Left forelimb (tissue), 1 donor: ENCODE measurements around the gene AUNIP.
"Not testable (repeated sequence)": the region's sequence is repeated elsewhere in the genome, so short reads cannot be mapped to it uniquely, and the experiment has no call there.

Experiments used
- DNase-seq: peaks from one replicate; pipeline ENCODE4 v3.0.0-alpha.2; 2018; ENCODE audit warnings: low spot score

The AUNIP gene

DNA sequence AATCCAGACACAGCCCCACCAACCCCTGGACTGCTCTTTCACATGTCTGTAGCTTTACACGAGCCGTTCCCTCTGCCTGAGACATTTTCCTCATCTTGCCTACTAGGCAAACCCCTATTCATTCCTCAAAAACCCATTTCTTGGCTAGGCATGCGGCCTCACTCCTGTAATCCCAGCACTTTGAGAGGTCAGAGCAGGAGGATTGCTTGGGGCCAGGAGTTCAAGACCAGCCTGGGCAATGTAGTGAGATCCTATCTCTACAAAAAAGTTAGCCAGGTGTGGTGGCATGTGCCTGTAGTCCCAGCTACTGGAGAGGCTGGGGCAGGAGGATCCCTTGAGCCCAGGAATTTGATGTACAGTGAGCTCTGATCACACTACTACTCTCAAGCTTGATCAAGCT is 5.2 kb upstream of the AUNIP start:
- DNase-seq: no peak

DNA sequence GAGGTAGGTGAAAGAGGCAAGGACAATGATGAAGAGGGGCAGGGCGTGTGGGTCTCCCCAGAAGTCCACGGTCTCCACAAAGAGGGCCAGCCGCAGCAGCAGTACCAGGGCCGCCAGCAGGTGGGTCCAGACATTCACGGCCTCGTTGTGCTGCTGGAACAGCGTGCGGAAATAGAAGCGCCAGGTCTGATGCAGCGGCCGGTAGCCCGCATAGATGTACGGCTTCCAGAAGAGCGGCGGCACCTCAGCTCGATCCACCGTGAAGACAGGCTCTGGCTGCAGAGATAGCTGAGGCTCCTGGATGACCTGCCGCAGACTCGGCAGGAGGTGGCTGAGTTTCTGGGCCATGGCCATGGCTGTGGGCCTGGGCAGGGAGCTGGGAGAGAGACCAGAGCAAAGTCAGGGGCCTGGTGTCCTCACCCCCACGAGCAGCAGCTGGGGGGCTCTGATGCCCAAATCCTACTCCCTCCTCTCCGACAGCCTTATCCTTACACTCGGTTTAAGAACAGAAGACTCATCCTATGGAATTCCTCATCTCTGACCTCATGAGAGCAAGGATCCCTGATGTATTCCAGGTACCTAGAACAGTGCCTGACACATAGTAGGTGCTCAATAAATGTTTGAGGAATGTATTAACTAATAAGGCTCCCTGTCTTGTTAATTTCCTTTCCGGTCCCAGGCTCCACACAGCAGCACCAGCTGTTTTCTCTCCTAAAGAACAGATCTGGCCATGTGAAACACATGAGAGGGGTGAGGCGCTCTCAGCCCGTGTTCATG is 4.4 kb upstream of the AUNIP start:
- DNase-seq: no peak

DNA sequence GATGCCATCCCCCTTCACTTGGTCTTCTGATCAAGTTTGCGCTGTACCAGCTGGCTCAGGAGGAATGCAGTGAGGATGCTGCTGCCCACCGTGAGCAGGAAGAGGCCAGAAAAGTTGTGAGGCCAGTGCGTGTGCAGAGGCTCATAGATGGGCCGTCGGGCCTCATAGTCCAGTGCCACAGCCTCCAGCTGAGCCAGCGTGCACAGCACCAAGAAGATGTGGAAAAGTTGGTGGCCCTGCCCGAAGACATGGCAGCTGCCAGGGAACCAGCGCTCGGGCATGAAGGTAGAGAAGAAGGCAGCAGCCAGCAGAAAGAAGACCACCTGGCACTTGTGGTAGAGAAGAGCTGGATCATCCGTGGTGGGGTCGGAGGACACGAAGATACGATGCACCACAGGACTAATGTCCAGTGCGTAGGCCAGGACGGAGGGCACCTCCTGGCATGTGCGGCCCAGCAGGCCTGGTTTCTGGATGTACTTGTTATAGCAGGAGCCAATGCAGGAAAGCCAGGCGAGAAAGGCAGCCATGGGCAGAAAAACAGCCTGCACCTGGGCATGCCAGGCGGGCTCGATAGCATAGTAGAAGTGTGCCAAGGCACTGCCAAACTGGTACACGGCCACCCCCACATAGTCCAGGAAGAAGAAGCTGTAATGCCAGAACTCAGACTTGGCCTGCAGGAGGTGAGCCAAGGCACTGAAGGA is 3.7 kb upstream of the AUNIP start:
- DNase-seq: no peak

DNA sequence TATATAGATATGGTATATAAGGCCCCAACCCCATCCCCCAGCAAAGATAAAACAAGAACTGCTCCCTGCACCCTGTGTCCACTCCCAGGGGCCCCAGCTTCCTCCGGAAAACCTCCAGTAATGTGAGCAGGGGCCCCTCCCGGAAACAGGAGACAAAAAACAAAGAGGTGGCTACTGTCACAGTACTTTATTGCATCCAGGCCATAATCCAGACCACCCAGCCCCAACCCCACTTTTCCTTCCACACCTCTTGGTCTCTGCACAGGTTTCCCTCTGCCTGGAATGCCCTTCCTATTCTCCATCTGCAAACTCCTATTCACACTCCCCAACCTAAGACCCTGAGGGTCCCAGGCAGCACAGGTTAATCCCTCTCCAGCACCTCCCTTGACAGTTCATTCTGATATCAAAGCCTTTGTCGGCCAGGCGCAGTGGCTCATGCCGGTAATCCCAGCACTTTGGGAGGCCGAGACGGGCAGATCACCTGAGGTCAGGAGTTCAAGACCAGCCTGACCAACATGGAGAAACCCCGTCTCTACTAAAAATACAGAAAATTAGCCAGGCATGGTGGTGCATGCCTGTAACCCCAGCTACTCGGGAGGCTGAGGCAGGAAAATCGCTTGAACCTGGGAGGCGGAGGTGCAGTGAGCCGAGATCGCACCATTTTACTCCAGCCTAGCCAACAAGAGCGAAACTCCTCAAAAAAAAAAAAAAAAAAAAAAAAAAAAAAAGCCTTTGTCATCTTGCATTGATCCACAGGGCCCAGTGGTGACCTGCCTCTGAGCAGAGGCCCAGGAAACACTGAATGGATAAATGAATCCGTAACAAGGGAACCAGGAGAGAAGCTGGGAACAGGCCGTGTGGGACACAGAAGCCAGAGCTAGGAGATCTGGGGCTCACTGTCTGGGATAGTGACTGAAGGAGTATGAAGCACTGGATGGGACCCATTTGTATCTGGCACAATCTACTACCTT is 2.3 kb upstream of the AUNIP start:
- DNase-seq: no peak

DNA sequence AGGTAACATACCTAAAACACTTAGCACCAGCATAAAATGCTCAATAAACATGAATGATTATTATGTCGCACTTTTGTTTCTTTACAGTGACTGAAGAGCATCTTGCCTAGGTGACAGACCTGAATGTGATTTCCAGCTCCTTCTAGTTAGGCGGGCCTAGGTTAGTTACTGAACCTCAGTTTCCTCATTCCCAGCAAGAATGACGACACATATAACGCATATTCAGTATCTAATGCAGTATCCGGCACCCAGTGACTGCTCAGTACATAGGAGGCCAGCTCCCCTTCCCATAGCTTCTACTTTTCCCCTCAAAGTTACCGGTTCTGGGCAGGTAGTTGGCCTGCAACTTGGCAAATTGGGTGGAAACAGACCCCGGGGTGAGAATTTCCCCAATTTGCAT is 763 bp downstream of the AUNIP start:
- no peak for DNase-seq

GRCh38 chr1:25856856-25857255 is 2.4 kb downstream of the AUNIP start:
- DNase-seq: no peak

DNA sequence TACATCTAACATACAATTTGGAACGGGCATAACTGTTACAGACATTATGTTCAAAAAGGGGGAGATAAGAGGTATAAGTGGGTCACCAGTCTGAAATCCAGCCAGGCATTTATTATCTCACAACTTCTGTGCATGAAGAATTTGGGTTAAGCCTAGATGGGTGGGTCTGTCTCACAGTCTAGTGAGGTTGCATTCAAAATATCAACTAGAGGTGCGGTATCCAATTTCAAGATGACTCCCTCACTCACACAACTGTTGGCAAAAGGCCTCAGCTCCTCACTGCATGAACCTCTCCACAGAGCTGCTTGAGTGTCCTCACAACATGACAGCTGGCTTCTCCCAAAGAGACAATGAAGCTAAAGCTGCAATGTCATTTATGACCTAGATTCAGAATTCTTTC is 4.7 kb downstream of the AUNIP start:
- no peak for DNase-seq

DNA sequence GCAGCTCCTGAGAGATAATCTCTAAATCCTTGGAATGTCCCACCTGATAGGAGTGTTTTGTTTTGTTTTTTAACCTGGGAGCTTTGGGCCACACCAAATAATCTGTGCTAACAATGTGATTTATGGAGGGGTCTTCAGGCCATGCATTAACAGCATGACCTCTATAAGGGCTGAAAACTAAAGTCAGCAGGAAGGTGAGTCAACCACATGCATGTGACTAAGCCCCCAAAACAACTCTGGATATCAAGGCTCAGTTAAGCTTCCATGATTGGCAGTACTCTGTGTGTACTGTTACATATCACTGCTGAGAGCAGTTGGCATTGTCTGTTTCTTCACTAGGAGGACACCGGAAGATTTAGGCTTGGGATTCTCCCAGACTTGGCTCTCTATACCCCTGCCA is 10.7 kb downstream of the AUNIP start:
- no peak for DNase-seq

GRCh38 chr1:25847929-25848328 is 11.3 kb downstream of the AUNIP start:
- no peak for DNase-seq

DNA sequence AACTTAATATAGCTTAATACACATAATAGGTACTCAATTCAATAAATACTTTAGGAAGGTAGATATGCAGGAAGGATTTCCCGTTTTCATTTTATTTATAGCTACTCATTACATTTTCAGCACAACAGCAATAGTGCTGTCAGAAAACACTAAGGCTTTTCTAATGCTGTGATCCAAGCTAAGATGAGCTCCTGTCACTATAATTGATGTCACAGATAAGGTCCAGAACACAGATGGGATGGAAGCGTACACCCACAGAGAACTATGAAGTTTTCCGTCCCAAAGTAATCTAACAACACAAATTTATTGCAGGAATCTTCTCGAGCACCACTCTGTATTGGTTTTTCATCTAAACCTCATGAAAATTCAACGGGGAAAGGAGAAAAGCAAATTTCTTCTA is 13.6 kb downstream of the AUNIP start:
- DNase-seq: no peak

DNA sequence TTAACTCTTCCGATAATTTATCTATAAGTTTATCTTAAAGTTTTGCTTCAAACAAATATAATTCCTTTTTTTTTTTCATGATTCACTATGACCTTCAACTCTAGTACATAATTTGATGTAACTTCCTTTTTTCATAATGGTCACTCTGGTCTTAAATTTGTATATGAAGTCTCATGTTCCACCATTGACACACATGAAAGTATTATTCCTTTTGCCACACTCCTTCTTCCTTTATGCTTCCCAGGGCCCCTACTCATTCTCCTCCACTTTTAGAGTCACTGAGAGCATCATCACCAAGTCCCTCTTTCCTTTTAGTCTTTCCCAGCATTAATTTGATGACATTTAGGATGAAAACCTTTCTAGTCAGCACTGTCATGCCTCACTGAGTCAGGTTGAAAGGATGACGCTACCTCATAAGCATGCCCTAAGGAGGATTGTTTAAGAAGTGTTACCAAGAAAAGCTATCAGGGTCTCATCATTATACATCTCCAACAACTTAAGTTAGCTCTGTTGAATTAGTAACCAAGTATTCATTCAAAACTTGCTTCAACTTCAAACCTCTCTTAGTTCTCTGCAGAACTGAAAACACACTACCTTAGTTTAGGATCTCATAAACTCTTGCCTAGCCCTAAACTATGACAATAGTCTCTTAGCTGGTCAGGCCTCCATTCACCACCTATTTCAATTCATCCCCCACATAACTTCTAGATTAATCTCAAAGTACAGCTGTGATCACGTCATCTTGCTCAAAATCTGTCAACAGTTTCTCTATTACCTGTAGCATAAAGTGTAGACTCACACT is 14.5 kb downstream of the AUNIP start:
- DNase-seq: no peak

- DNase-seq: no peak
These were observed 15.8 kb downstream of the AUNIP start for GRCh38 chr1:25843483-25843882.

DNA sequence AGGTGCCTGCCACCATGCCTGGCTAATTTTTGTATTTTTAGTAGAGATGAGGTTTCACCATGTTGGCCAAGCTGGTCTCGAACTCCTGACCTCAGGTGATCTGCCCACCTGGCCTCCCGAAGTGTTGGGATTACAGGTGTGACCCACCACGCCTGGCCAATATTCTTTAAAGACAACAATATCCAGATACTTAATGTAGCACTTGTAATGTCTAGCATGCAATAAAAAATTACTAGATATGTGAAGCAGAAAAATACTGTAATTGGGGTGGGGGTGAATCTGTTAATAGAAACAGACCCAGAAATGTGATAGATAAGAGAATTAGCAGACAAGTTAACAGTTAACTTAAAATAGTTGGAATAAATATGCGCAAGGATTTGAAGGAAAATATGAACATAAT is 19.4 kb downstream of the AUNIP start:
- DNase-seq: not testable (repeated sequence)

- no peak for DNase-seq
These were observed 21.9 kb downstream of the AUNIP start for GRCh38 chr1:25837262-25837875.

- no peak for DNase-seq
These were observed 22.6 kb downstream of the AUNIP start for GRCh38 chr1:25836695-25837094.

DNA sequence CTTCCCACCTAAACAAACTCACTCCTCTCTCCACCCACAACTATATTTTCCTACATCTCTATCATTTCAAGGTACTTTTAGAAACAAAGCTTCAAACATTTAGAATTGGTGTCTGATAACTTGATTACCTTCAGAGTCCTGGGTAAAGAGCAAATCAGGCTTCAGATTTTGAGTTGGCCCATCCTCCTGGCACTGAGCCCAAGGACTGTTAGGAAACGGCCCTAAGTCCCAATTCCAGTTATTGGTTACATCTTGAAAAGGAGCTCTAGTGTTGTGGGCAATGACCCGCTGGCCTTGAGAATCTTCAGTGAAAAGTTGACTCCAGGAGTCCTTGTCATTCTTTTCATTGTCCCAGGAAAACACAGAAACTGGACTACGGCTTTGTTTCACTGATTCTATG is 24.4 kb downstream of the AUNIP start:
- no peak for DNase-seq

- no peak for DNase-seq
These were observed 26.1 kb downstream of the AUNIP start for GRCh38 chr1:25833158-25833557.

- DNase-seq: no peak
These were observed 26.8 kb downstream of the AUNIP start for GRCh38 chr1:25832336-25833037.

- no peak for DNase-seq
These were observed 27.6 kb downstream of the AUNIP start for GRCh38 chr1:25831569-25832196.

DNA sequence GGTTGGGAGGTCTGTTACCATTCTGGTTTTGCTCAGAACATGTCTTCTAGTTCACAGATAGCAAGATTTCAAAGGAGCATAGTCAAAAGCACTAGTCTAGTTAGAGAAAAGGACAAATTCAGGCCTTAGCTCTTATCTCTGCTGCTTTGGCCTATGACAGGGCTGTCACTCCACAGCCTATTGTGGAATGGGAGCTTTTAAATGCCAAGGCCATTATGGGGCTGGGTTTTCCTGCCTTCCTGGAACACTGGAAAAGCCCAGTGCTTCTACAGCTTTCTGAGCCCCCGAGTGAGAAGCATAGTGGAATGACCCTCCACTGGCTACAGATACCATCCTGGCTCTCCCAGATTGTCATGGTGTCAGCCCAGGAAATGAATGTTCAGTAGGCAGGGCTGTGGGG is 30.2 kb downstream of the AUNIP start:
- DNase-seq: no peak
